Neuron (in vitro differentiated cells): Measurements from ENCODE around the gene DDX23.

Experiments
- H2AFZ ChIP-seq: one replicate; pipeline ENCODE4 v1.6.1; 2013; ENCODE audit warnings: low read depth, mild to moderate bottlenecking, inconsistent platforms, low read length, moderate library complexity
- H3K27me3 ChIP-seq: one replicate; pipeline ENCODE4 v1.6.1; 2013; ENCODE audit warnings: low read length; ENCODE audit not compliant: insufficient read depth
- H3K36me3 ChIP-seq: one replicate; pipeline ENCODE4 v1.6.1; 2013; ENCODE audit warnings: low read length; ENCODE audit not compliant: insufficient read depth
- H3K4me1 ChIP-seq: one replicate; pipeline ENCODE4 v1.6.1; 2013; ENCODE audit warnings: low read length; ENCODE audit not compliant: insufficient read depth
- H3K4me3 ChIP-seq: 2 replicates; pipeline ENCODE4 v1.5.1; 2013; ENCODE audit warnings: mild to moderate bottlenecking, low read length, moderate library complexity
- H3K9me3 ChIP-seq: one replicate; pipeline ENCODE4 v1.6.1; 2013; ENCODE audit warnings: low read length

DDX23 gene

DNA sequence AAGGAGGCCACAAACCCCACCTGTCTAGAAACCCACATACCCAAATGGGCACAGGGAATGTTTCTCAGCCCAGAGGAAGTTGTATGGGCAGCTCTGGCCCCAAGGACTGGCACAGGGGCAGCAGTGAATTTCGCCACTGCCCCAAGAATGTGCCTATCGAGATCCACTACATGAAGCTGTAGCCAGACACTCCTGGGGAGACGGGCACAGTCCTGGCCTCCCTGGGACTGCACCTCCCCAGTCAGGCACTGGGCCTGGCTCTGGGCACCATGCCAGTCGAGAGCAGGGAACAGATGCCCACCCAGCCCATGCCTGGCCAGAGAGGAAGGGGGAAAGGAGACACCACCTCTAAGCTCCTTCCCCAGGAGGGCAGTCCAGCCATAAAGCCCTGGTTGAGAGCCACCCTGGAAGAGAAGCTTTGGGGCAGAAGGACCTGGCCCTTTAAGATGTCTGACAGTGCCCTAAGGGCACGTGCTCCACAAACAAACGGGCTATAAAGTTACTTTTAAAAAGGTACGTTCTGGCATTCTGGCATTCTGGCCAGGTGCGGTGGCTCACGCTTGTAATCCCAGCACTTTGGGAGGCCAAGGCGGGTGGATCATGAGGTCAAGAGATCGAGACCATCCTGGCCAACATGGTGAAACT is 71.5 kb downstream of the DDX23 start:
- Histone ChIP-seq H3K4me3 (no peak overlapping the region), H3K27me3 (no peaks in the 10 kb centered on the region)

DNA sequence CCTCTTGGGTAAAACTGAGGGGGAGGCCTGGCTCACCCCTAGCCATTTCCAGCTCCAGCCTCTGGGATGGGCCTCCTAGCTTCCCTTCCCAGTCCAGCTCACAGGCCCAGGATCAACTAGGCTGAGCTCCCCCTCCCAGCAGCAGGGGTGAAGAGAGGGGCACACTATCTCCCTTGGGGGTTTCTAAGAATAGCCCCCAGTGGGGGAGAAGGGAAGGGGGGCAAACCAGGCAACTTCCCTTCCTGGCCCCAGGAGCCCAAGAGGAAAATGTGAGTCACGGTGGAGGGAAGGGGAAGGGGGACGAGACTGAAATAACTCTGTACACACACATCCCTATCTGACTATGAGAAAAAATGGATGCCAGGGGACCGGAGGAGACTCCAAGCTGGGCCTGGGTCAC is 72.1 kb downstream of the DDX23 start:
- Histone ChIP-seq H3K4me3 (no peak overlapping the region), H3K27me3 (no peaks in the 10 kb centered on the region), H3K9me3 (no peaks in the 10 kb centered on the region), H3K36me3 (peaks cover 42% of the 10 kb centered on the region), H2AFZ (no peak overlapping the region), H3K4me1 (no peaks in the 10 kb centered on the region)

More for the DNA sequence above, 71.5 kb downstream of the DDX23 start:
- Histone ChIP-seq H3K4me1 (no peaks in the 10 kb centered on the region), H2AFZ (no peak overlapping the region), H3K9me3 (no peaks in the 10 kb centered on the region), H3K36me3 (peaks cover 36% of the 10 kb centered on the region)
